ENCODE results near the gene THSD4.

THSD4 gene

DNA sequence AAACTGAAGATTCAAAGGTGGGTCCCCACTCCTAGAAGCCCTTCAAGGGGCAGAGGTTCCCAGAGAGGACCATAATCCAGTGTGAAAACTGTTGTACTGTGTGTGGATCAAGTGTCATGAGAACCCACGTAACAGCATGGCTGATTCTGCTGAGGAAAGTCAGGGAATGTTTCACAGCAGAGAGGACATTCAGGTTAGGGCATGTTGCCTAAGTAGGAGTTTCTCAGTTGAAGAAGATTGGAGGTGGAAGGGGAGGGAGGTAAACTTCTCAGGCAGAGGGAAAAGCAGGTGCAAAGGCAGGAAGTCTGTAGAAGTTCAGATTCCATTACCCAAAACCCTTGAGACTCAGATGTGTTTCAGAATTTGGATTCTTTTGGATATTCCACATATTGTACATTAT, 448.9 kb downstream of the THSD4 start:
- DNase-seq, result no peak

- DNase-seq, result no peak
Measured at GRCh38 chr15:71565006-71565405, 449.7 kb downstream of the THSD4 start.

- no peak for DNase-seq
Measured at GRCh38 chr15:71565631-71566160, 450.4 kb downstream of the THSD4 start.

GRCh38 chr15:71566226-71566625, 451.0 kb downstream of the THSD4 start:
- no peak for DNase-seq

DNA sequence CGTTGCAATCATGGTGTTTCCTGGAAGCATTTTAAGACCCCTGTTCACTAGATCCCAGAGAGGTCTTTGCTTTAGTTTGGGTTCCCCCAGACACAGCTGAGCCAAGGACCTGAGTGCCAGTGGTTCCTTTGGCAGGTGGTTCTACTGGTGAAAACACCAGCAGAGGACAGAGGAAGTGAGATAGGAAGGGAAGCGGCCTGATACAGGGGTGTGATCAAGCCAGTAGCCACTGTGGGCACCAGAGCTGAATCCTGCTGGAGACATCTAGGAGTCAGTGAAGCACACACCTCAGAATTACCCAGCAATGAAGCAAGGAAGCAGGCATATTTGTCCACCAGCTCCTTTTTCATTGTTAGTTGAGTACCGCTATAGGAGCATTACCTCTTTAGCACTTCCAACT, 451.9 kb downstream of the THSD4 start:
- DNase-seq, result no peak

GRCh38 chr15:71568227-71568626, 453.0 kb downstream of the THSD4 start:
- no peak for DNase-seq

DNA sequence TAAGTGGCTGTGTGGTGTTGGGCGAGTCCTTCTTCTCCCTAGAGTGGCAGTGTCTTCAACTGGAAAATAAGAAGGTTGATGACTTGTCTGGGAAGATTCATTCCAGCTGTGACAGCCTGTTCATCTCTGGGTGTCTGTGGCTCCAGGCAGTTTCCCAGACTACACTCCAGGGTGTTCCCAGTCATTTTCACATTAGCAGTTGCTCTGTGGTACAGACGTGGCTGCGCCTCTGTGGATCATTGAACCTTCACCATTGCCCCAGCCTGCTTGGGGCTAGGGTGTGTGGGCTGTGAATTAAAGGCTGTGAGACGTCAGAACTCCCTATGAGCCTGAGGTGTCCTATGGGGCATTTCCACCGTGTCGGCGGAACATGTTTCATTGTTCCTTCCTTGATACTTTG, 455.5 kb downstream of the THSD4 start:
- no peak for DNase-seq

DNA sequence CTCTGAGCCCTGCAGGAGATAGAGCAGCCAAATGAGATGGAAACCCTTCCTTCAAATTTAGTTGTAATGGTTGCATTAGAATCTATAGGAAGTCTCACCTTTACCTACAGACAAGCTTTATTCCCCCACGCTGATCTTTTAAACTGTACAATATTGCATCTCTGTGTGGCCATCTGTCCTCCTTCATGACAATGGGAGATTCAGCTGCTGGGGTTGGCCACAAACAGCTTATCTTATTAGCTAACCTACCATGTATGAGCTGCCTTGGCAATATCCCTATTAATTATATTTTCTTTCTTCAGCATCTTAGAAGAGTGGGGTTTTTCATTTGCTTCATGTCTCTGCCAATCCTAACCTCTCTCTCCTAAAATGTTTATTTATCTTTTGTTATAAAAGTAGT, 456.4 kb downstream of the THSD4 start:
- no peak for DNase-seq

GRCh38 chr15:71572452-71573053, 457.3 kb downstream of the THSD4 start:
- DNase-seq, result no peak

DNA sequence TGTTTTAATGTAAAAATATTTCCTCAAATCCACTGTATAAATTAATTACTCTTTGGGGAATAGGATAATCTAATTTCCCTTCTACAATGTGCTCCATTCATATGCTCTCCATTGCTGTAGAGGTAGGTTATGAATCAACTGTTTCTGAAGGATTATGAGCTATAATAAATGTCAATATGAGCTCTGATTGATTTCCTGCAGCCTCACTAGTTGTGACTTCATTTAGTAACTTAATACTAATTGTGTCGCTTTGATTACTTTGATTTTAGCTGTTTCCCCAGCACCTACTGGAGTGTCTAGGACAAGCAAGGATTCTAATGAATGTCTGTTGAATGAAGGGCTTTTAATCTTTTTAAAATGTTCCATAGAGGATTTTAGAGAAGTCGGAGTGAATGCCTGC, 458.3 kb downstream of the THSD4 start:
- no peak for DNase-seq

- DNase-seq, result no peak
Measured at GRCh38 chr15:71575474-71576045, 460.3 kb downstream of the THSD4 start.

- no peak for DNase-seq
Measured at GRCh38 chr15:71577071-71577470, 461.8 kb downstream of the THSD4 start.

DNA sequence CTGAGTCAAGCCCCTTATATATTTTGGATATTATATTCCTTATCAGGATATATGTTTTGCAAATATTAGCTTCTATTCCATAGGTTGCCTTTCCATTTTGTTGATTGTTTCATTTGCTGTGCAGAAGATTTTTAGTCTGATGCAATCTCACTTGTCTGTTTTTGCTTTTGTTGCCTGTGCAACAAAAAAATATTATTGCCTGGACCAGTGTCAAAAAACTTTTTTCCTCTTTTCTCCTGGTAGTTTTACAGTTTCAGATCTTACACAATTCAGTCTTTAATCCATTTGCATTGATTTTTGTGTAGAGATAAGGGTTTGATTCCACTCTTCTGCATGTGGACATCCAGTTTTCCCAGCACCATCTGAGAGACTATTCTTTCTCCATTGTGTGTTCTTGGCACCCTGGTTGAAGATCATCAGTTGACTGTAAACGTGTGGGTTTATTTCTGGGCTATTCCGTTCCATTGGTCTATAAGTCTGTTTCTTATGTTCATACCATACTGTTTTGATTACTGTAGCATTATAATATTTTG, 466.2 kb downstream of the THSD4 start:
- DNase-seq, result no peak

DNA sequence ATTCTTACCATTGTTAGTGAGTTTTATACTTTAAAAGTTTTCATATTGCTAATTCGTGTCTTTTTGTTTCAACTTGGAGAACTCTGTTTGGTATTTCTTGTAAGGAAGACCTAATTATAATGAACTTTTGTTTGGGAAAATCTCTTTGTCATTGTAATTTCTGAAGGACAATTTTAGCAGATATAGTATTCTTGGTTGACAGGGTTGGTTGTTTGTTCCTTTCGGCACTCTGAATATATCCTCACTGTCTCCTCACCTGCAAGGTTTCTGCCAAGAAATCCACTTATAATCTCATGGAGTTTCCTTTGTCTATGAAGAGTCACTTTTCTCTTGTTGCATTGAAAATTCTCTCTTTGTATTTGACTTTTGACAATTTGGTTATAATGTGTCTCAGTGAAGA, 469.9 kb downstream of the THSD4 start:
- DNase-seq, result no peak

DNA sequence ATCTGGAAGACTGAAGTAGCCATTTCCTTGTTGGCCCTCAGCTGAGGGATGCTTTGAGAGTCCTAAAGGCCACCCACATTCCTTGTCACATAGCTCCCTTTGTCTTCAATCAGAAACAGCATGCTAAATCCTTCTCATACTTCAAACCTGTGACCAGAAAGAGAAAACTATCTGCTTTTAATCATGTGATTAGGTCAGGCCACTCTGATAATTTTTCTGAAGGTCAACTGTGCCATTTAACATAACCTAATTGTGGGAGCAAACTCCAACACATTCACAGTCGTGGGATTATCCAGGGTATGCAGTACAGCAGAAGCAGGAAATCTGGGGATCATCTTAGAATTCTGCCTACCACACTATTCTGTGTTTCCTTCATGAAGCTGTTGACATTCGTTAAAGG, 471.2 kb downstream of the THSD4 start:
- no peak for DNase-seq

DNA sequence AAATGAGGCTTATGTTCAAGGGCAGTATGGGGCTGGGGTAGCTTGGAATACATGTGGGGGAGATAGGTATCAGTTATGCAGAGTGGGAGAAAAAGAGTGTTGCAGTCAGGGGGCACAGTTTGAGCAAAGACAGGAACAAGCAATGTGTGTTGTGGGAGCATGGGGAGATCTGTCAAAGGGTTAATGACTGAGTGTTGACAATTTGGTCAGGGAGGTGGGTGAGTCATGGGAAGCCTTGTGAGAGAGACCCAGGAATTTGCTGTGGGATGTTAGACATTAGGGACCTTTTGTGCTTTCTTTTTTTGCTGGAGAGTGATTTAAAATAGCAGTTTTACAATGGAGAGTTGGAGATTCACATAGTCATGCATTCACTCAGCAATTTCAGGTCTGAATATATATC, 473.5 kb downstream of the THSD4 start:
- no peak for DNase-seq

DNA sequence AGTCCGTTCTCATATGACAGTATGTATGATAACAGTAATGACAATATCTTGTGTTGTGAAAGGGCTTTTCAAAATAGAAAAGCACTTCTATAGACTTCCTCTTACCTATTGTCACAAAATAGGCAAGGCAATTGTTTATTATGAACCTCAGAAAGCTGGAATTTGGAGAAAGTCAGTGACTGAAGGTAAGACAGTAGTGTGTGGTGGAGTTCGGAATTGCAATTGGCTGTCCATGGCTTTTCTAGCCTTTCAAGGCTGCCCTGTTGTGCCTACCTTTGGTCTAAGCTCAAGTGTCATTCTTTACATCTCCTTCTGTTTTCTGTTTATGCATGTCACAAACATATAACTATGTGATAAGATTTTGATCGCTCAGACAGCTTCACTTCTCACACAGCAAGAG, 475.8 kb downstream of the THSD4 start:
- DNase-seq, result no peak

DNA sequence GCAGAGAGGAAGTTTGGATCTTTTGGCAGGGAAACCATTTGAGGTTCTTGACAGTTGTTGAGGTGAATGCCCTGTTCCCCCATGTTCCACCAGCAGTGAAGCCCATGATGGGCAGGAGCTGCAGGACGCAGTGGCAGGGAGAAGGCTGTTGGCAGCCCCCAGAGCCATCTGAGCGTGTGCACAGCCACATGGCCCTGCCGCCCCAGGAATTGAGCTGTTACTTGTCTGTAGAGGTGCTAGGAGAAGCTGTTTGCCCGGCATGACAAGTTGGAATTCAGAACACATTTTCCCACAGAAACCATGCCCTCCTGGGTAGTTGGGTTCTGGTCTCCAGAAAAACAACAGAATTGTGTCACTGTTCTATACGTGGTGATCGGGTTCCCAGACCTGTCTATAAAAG, 476.9 kb downstream of the THSD4 start:
- DNase-seq, result no peak

- DNase-seq, result no peak
Measured at GRCh38 chr15:71595846-71596553, 480.7 kb downstream of the THSD4 start.

DNA sequence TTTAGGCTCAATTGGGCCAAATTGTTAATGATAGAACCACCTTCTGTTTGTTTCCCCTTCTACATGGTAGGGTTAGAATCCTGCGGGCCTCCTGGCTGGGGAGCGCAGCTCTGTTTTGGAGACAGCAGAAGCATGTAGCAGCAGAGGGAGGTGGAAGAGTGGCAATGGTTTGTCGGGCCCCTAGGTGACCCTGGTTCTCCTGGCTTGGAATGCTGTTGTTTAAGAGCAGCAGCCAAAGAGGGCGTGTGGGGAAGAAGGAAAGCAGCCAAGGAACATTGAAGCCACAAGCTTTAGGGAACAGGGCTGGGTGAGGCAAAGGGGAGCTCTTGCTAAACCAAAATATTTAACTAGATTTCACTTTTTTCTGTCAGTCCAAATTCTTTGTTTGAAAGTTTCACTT, 481.4 kb downstream of the THSD4 start:
- DNase-seq, result no peak

DNA sequence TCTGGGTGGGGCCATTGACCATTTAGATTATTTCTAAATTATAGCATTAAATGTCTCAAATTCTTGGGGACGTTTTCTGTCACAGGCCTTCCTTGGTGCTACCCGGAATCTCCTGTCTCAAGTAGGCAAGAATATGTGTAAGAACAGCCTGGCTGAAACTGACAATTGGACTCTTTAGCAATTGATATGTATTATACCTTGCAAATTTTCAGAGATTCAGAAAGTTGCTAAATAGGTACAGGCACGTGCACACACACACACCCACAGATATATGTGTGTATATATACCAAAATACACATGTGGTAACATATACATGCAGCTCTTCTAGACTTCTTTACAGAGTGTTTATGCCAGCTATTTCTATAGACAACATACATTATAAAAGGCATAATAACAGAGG, 481.9 kb downstream of the THSD4 start:
- no peak for DNase-seq

- no peak for DNase-seq
Measured at GRCh38 chr15:71597637-71598036, 482.4 kb downstream of the THSD4 start.

DNA sequence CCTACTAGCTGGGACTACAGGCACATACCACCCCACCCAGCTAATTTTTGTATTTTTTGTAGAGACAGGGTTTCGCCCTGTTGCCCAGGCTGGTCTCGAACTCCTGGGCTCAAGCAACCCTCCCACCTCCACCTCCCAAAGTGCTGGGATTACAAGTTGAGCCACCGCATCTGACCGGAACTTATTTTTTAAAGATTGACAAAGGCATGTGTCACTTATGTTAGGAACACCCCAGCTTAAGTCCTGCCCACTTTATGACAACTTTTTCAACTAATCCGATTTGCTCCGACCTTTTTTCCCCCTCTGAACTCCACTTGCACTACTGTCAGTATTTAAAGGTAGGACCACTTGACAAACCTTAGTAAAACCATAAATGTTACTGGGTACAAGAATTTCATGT, 483.5 kb downstream of the THSD4 start:
- DNase-seq, result no peak

All from stimulated activated CD8-positive, alpha-beta memory T cell treated with anti-CD3 and anti-CD28 coated beads, Interleukin-4, amount 100 ng/mL, for 48 hours (primary cell).